Amniotic epithelial cell (primary cell): ENCODE measurements around the gene PTPRN2.
"Not testable (repeated sequence)": the region's sequence is repeated elsewhere in the genome, so short reads cannot be mapped to it uniquely, and the experiment has no call there.

Source experiments
- DNase-seq: peaks from one replicate; pipeline ENCODE4 v3.0.0-alpha.2; 2010; ENCODE audit warnings: low read depth

The PTPRN2 gene

GRCh38 chr7:158277219-158278141 is 310.1 kb downstream of the PTPRN2 start:
- DNase-seq = no peak

DNA sequence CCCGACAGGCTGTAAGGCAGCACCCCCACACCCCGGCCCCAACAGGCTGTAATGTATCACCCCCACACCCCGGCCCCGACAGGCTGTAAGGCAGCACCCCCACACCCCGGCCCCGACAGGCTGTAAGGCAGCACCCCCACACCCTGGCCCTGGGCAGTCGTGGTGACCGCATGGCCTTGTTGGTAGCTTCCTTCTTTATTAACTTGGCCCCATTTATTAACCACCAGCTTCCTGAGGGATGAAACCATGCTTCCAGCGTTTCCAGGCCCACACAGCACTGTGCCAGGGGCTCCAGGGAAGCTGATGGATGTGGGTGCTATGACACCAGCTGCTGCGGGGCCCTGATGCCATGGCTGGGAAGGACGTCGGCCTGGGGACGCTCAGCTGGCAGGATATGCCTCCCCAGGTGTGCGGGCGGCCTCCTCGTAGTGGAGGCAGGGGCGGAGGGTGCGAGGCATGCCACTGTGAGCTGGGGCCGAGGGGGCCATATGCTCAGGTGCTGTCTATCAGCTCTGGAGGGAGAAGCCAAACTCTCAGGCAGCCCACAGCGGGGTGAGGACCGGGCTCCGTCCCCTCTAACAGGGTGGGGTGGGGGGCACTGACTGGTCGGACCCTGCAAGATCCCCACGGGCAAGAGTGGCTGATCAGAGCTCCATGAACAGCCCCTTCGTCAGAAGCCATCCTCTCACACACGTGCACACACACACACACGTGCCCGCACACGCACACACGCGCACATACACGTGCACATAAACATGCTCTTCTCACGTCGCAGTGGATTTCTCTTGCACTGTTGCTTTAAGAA is 311.0 kb downstream of the PTPRN2 start:
- DNase-seq = no peak

DNA sequence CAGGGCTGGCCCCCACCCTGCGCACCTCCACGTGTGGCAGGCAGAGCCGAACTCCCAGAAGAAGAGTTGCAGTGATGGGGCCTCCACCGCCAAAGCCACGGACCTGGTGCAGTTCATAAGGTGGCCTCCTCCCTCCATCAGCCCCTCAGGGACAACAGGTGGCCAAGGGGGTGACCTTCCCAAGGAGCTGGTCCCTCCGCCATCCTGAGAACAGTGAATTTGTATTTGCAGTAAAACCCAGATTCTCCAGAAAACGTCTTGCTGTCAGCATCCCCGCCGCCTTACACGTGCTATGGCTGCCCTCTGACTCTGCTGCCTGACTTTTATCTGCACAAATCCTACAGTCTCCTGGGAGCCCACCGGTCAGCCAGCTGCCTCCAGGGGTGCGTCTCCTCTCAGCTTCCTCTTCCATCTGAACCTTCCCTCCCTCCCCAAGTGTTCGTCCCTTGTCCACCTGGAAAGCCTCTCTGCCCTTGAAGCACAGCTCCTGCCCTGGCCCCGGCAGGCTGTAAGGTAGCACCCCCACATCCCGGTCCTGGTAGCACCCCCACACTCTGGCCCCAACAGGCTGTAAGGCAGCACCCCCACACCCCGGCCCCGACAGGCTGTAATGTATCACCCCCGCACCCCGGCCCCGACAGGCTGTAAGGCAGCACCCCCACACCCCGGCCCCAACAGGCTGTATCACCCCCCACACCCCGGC is 311.8 kb downstream of the PTPRN2 start:
- no peak for DNase-seq

DNA sequence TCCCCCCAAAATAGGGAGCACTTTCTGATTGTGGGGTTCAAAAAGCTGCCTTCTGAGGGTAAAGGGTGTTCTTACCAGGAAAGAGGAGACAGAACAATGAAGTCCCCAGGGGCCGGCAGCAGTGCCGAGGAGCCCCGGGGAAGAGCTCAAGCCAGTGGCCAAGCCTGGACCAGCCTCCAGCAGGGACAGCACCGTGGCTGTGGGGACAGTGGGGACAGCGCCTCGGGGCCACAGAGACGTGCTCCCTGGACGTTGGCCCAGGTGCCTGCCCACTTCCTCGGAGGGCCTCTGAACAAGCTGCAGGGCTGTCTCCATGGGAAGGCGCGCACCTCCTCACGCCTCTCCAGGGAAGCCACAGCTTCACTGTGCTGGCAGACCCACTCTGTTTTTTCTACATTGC is 312.6 kb downstream of the PTPRN2 start:
- no peak for DNase-seq

- DNase-seq = no peak
Observed at GRCh38 chr7:158274404-158274811, 313.2 kb downstream of the PTPRN2 start.

DNA sequence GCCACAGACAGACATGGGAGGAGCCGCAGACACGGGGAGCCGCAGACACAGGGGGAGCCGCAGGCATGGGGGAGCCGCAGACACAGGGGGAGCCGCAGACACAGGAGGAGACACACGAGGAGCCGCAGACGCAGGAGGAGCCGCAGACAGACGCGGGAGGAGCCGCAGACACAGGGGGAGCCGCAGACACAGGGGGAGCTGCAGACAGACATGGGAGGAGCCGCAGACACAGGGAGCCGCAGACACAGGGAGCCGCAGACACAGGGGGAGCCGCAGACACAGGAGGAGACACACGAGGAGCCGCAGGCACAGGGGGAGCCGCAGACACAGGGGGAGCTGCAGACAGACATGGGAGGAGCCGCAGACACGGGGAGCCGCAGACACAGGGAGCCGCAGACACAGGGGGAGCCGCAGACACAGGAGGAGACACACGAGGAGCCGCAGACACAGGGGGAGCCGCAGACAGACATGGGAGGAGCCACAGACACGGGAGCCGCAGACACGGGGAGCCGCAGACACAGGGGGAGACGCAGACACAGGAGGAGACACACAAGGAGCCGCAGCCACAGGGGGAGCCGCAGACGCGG is 313.8 kb downstream of the PTPRN2 start:
- not testable (repeated sequence) for DNase-seq

DNA sequence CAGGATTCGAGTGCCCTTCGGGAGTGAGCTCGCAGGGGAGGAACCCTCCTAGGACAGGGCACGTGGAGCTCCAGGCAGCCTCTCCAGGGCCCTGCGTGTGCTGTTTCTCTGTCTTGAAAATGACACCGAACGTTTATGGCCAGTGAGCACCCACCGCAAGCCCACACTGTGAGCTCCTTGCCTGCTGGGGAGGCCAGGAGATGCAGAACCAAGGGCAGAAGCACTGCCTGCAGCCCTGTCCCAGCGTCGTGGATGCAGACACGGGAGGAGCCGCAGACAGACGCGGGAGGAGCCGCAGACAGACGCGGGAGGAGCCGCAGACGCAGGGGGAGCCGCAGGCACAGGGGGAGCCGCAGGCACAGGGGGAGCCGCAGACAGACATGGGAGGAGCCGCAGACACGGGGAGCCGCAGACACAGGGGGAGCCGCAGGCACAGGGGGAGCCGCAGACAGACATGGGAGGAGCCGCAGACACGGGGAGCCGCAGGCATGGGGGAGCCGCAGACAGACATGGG is 314.4 kb downstream of the PTPRN2 start:
- no peak for DNase-seq

GRCh38 chr7:158272509-158273137 is 315.0 kb downstream of the PTPRN2 start:
- DNase-seq = no peak

- DNase-seq = no peak
Observed at GRCh38 chr7:158272091-158272490, 315.5 kb downstream of the PTPRN2 start.

DNA sequence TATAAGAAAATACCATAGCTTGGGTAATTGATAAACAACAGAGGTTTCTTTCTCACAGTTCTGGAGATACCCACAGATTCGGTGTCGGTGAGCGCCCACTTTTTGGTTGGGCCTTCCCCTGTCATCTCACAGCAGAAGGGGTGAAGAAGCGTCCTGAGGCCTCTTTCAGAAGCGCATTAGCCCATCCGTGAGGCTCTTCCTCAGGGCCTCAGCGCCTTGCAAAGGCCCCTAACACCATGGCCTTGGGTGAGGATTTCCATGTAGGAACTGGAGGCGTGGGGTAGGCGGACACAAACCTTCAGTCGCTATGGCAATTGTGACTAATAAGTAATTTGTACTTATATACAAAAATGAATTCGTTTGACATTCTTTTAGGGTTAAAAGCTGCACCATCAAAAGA is 316.0 kb downstream of the PTPRN2 start:
- DNase-seq = no peak

DNA sequence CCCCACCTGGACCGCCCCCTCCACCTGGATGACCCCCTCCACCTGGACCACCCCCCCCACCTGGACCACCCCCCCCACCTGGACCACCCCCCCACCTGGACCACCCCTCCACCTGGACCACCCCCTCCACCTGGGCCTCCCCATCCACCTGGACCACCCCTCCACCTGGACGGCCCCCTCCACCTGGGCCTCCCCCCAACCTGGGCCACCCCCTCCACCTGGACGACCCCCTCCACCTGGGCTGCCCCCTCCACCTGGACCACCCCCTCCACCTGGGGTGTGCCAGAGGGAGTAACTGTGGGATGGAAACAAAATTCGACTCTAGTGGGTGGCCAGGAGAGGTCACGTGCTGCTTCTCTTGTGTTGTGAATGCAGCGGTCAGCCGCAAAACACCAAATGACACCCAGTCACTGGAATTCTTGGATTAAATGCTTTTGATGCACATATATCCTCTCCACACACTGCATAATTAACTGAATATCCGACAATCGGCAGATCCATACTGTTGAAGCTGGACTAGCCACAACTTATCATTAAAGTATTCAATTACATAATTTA is 316.7 kb downstream of the PTPRN2 start:
- DNase-seq = no peak

- no peak for DNase-seq
Observed at GRCh38 chr7:158270106-158270775, 317.4 kb downstream of the PTPRN2 start.

- no peak for DNase-seq
Observed at GRCh38 chr7:158268816-158269535, 318.6 kb downstream of the PTPRN2 start.

DNA sequence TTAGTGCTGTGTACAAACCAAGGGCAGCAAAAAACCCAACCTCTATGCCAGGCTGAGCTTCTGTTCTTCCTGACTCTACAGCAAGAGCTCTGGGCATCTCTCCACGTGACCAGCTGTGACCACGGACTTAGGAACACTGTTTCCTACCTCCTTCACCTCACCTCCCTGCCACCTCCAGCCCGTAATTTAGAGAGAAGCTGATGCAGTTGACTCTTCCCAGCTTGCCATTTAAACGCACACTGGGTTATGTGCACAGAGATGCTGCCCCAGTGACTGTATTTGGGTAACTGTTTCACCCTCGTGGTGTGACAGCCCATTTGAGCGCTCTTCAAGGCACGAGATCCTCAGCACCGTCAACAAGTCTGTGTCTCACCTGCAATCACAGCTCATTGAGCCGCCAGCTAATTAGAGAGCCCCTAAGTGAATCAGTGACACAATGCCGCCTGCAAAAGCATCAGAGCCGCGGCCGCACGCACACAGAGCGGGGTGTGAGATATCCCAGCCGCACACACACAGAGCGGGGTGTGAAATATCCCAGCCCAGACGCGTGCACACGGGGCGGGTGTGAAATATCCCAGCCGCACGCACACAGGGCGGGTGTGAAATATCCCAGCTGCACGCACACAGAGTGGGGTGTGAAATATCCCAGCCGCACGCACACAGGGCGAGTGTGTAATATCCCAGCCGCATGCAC is 319.7 kb downstream of the PTPRN2 start:
- DNase-seq = no peak

GRCh38 chr7:158266817-158267741 is 320.5 kb downstream of the PTPRN2 start:
- no peak for DNase-seq

GRCh38 chr7:158266426-158266816 is 321.2 kb downstream of the PTPRN2 start:
- DNase-seq = no peak

- DNase-seq = no peak
Observed at GRCh38 chr7:158265743-158266080, 321.9 kb downstream of the PTPRN2 start.
